Measurements from ENCODE around the gene CNTNAP2. TPM values are rescaled to one million over a fixed set of nuclear protein-coding genes. Genes with fewer than 3 reads are reported as not detected.

The CNTNAP2 gene
- total RNA-seq, 2 donors from 2014 or later, result 4.4 to 8.5 TPM

DNA sequence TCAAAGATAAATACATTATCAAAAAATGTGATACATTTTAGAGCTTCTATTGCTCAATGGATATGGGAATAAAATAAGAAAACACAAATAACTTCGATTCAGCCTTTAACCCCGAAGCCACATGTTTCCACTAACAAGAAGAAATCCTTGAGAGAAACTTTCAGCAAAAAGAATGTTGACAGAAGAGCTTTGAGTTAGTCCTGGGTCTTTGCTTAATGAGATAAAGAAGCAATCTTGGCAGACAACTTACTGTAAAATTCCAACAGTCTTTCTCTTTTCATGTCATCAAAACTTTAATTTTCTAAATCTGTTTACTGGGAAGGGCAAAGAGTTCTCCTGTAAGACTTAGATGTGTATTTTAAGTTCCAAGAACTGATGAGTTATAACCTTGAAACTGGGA is 810.2 kb downstream of the CNTNAP2 start:
- no peaks in the 10 kb centered on the region for H3K36me3 ChIP-seq
- no peak overlapping the region for H3K9ac ChIP-seq (ENCODE audit: low read depth in 2 of 2, low read length in 2 of 2)
- H3K27ac ChIP-seq, result no peak overlapping the region
- H3K9me3 ChIP-seq, result no peaks in the 10 kb centered on the region
- no peak overlapping the region for H3K4me3 ChIP-seq
- TF ChIP-seq, protein P1, sequence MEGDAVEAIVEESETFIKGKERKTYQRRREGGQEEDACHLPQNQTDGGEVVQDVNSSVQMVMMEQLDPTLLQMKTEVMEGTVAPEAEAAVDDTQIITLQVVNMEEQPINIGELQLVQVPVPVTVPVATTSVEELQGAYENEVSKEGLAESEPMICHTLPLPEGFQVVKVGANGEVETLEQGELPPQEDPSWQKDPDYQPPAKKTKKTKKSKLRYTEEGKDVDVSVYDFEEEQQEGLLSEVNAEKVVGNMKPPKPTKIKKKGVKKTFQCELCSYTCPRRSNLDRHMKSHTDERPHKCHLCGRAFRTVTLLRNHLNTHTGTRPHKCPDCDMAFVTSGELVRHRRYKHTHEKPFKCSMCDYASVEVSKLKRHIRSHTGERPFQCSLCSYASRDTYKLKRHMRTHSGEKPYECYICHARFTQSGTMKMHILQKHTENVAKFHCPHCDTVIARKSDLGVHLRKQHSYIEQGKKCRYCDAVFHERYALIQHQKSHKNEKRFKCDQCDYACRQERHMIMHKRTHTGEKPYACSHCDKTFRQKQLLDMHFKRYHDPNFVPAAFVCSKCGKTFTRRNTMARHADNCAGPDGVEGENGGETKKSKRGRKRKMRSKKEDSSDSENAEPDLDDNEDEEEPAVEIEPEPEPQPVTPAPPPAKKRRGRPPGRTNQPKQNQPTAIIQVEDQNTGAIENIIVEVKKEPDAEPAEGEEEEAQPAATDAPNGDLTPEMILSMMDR (IDR thresholded peaks at IDR 0.05), result no peak
- DNase-seq, result no peak
- no peaks in the 10 kb centered on the region for H3K27me3 ChIP-seq
- intact Hi-C loops (cut with DNase I), result no loop called here
- no peaks in the 10 kb centered on the region for H3K4me1 ChIP-seq

DNA sequence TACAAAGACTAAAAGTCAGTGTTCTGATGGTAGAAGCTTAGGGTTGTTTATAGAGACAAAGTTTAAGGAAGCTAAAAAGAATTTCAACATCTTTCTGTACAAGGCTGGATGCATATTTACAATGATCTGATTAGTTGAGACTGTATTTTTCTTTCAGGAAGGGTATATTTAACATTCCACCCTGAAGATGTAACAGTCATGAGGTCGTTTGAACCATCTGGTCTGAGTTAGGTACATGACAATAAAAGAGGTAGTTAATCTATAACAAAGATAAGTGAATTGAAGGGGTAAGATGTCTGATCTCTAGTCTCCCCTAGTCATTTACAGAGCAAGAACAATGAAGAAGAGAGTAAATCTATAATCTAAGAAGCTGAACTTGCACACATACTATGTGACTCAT is 821.2 kb downstream of the CNTNAP2 start:
- Histone ChIP-seq H3K9me3 (no peaks in the 10 kb centered on the region), H3K4me1 (no peaks in the 10 kb centered on the region), H3K27ac (no peak overlapping the region), H3K36me3 (no peaks in the 10 kb centered on the region), H3K27me3 (no peaks in the 10 kb centered on the region), H3K9ac (ENCODE audit: low read depth in 2 of 2, low read length in 2 of 2) (no peak overlapping the region), H3K4me3 (no peak overlapping the region)
- TF ChIP-seq, protein P1 (IDR thresholded peaks at IDR 0.05), result no peak
- intact Hi-C loops (cut with DNase I), result no loop called here
- no peak for DNase-seq

DNA sequence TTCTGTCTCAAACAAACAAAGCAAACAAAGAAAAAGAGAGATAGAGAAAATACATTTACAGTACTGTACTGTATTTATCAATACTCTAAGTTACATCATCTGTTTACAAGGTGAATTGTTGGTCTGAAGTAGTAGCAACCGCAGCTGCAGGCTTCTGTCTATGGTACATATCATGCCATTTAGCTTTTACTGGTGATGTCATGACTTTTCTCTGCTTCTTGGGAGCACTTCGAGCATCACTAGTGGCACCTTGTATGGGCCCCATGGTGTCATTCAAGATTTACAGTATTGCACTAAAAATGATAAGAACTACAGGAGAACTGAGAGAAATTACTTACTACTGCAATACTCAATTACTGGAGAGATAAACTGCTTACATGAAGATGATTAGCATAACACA is 826.9 kb downstream of the CNTNAP2 start:
- H3K4me1 ChIP-seq, result no peaks in the 10 kb centered on the region

DNA sequence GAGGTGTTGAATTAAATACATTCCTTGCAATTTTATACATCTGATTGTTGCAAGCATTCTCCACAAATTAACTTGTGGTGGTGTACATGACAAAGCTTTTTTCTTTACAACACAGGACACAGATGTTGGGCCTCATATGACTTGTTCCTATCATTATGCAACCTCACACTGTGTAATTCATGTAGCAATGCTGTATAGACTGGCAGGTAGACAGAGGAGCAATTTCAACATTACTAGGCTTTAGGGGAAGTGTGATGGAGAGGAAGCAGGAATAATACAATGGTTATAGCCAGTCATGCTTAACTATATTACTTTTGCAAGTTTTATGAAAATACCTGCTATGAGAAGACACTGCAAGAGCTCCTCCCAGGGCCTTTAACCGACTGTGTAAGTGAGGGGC is 832.1 kb downstream of the CNTNAP2 start:
- no peak for DNase-seq
- no peaks in the 10 kb centered on the region for H3K4me1 ChIP-seq
- no peak overlapping the region for H3K27ac ChIP-seq
- TF ChIP-seq, protein P1 (IDR thresholded peaks at IDR 0.05), result no peak
- intact Hi-C loops (cut with DNase I), result no loop called here
- H3K9me3 ChIP-seq, result no peaks in the 10 kb centered on the region
- H3K27me3 ChIP-seq, result no peaks in the 10 kb centered on the region
- H3K4me3 ChIP-seq, result no peak overlapping the region
- no peaks in the 10 kb centered on the region for H3K36me3 ChIP-seq
- no peak overlapping the region for H3K9ac ChIP-seq (ENCODE audit: low read depth in 2 of 2, low read length in 2 of 2)

More for the DNA sequence above, 826.9 kb downstream of the CNTNAP2 start:
- DNase-seq, result no peak
- Histone ChIP-seq H3K4me3 (no peak overlapping the region), H3K36me3 (no peaks in the 10 kb centered on the region), H3K27me3 (no peaks in the 10 kb centered on the region), H3K9ac (ENCODE audit: low read depth in 2 of 2, low read length in 2 of 2) (no peak overlapping the region), H3K27ac (no peak overlapping the region), H3K9me3 (no peaks in the 10 kb centered on the region)
- TF ChIP-seq, protein P1 (IDR thresholded peaks at IDR 0.05), result no peak
- intact Hi-C loops (cut with DNase I), result no loop called here

DNA sequence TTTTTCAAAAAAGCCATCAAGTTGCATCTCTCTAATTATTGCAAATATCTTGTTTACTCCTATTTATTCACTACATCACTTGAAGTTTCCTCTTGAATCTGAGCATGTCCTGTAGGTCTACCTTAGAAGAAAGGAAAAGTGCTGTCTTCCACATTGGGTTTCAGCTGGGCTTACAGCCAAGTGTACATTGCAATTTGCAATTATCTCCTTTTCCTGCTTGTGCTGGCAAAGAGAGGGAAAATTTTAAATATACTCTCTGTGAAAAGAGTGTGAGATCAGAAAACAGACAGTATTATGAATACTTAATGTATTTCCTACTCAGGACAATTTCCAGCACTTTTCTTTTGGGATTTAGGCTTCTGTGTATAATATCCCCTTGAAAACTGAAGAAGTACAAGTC is 839.7 kb downstream of the CNTNAP2 start:
- intact Hi-C loops (cut with DNase I), result no loop called here
- H3K4me3 ChIP-seq, result no peak overlapping the region
- no peak overlapping the region for H3K9ac ChIP-seq (ENCODE audit: low read depth in 2 of 2, low read length in 2 of 2)
- H3K27me3 ChIP-seq, result no peaks in the 10 kb centered on the region
- H3K36me3 ChIP-seq, result no peaks in the 10 kb centered on the region
- TF ChIP-seq, protein P1 (IDR thresholded peaks at IDR 0.05), result no peak
- no peak overlapping the region for H3K27ac ChIP-seq
- no peaks in the 10 kb centered on the region for H3K4me1 ChIP-seq
- no peaks in the 10 kb centered on the region for H3K9me3 ChIP-seq
- DNase-seq, result no peak

DNA sequence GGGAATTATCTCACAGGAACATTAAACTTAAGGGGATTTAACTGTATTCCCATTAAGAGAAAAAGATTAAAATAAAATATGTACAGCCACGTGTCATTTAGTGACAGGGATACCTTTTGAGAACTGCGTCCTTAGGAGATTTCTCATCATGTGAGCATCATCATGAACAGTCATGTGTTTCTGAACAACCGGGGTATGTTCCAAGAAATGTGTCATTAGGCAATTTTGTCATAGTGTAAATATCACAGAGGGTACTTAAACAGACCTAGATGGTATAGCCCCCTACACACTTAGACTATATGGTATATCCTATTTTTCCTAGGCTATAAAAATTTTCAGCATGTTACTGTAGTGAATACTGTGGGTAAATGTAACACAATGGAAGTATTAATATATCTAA is 840.3 kb downstream of the CNTNAP2 start:
- no peak overlapping the region for H3K9ac ChIP-seq (ENCODE audit: low read depth in 2 of 2, low read length in 2 of 2)
- TF ChIP-seq, protein P1 (IDR thresholded peaks at IDR 0.05), result no peak
- H3K4me3 ChIP-seq, result no peak overlapping the region
- no peaks in the 10 kb centered on the region for H3K4me1 ChIP-seq
- H3K27me3 ChIP-seq, result no peaks in the 10 kb centered on the region
- H3K36me3 ChIP-seq, result no peaks in the 10 kb centered on the region
- H3K27ac ChIP-seq, result no peak overlapping the region
- intact Hi-C loops (cut with DNase I), result no loop called here
- no peaks in the 10 kb centered on the region for H3K9me3 ChIP-seq
- DNase-seq, result no peak
